HL-60 (cell line): ENCODE results near the gene DAB2IP.

Experiments used
- DNase-seq, 2 experiments: peaks; one replicate each; pipeline ENCODE4 v3.0.0-alpha.2; 2010 to 2020; ENCODE audit warnings: low read depth in 1 of 2, low spot score in 1 of 2
- H3K27ac ChIP-seq: fragments of 250-450 bp; sonication (Bioruptor Pico); replicated peaks from 2 replicates; pipeline ENCODE4 v1.5.1; 2020; ENCODE audit warnings: mild to moderate bottlenecking, moderate library complexity
- H3K27me3 ChIP-seq: fragments of 250-450 bp; sonication (Bioruptor Pico); 2 replicates; pipeline ENCODE4 v1.5.1; 2021; ENCODE audit warnings: mild to moderate bottlenecking, moderate library complexity; ENCODE audit not compliant: insufficient read depth, poor library complexity, severe bottlenecking
- H3K4me3 ChIP-seq: replicated peaks from 2 replicates; pipeline ENCODE4 v1.5.1; 2011; ENCODE audit warnings: mild to moderate bottlenecking, control low read depth, low read length; ENCODE audit not compliant: insufficient read depth
- GABPA ChIP-seq: IDR thresholded peaks from 2 replicates; pipeline ENCODE4 v1.6.1; 2012; ENCODE audit warnings: low read depth
- POLR2AphosphoS5 ChIP-seq: IDR thresholded peaks from 2 replicates; pipeline ENCODE4 v1.6.1; 2012; ENCODE audit warnings: low read depth
- SPI1 ChIP-seq: IDR thresholded peaks from 2 replicates; pipeline ENCODE4 v1.6.1; 2012; ENCODE audit warnings: low read depth, mild to moderate bottlenecking, borderline replicate concordance
- TF ChIP-seq, protein P1 (sequence below): IDR thresholded peaks from 2 replicates; pipeline ENCODE4 v1.6.1; 2012; ENCODE audit warnings: low read depth; ENCODE audit not compliant: insufficient replicate concordance
- TF ChIP-seq, protein P2 (sequence below): IDR thresholded peaks from one replicate; pipeline ENCODE4 v1.5.1; 2011; ENCODE audit warnings: low read length, control low read depth, inconsistent platforms; ENCODE audit not compliant: insufficient read depth

The DAB2IP gene

DNA sequence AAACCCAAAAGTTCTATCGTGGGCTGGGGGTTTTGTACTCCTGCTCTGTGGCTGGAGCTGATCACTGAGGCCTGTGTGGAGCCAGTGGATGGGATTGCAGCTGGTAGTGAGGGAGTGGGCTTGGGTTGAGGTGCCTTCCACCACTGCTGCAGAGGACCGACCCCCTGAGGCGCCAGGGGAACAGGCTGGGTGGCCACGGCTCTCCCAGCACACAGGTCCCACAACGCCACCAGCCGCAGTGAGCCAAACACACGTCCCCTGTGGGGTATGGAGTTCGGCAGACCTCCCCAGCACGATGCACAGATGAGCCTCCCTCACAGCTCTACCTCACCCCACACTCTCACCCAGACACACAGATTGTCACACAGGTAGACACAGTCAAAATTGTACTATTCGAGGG is 109.1 kb downstream of the DAB2IP start:
- TF ChIP-seq GABPA, result no peak
- TF ChIP-seq, protein P1, sequence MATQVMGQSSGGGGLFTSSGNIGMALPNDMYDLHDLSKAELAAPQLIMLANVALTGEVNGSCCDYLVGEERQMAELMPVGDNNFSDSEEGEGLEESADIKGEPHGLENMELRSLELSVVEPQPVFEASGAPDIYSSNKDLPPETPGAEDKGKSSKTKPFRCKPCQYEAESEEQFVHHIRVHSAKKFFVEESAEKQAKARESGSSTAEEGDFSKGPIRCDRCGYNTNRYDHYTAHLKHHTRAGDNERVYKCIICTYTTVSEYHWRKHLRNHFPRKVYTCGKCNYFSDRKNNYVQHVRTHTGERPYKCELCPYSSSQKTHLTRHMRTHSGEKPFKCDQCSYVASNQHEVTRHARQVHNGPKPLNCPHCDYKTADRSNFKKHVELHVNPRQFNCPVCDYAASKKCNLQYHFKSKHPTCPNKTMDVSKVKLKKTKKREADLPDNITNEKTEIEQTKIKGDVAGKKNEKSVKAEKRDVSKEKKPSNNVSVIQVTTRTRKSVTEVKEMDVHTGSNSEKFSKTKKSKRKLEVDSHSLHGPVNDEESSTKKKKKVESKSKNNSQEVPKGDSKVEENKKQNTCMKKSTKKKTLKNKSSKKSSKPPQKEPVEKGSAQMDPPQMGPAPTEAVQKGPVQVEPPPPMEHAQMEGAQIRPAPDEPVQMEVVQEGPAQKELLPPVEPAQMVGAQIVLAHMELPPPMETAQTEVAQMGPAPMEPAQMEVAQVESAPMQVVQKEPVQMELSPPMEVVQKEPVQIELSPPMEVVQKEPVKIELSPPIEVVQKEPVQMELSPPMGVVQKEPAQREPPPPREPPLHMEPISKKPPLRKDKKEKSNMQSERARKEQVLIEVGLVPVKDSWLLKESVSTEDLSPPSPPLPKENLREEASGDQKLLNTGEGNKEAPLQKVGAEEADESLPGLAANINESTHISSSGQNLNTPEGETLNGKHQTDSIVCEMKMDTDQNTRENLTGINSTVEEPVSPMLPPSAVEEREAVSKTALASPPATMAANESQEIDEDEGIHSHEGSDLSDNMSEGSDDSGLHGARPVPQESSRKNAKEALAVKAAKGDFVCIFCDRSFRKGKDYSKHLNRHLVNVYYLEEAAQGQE, result no peak
- TF ChIP-seq POLR2AphosphoS5, result no peak
- TF ChIP-seq, protein P2, sequence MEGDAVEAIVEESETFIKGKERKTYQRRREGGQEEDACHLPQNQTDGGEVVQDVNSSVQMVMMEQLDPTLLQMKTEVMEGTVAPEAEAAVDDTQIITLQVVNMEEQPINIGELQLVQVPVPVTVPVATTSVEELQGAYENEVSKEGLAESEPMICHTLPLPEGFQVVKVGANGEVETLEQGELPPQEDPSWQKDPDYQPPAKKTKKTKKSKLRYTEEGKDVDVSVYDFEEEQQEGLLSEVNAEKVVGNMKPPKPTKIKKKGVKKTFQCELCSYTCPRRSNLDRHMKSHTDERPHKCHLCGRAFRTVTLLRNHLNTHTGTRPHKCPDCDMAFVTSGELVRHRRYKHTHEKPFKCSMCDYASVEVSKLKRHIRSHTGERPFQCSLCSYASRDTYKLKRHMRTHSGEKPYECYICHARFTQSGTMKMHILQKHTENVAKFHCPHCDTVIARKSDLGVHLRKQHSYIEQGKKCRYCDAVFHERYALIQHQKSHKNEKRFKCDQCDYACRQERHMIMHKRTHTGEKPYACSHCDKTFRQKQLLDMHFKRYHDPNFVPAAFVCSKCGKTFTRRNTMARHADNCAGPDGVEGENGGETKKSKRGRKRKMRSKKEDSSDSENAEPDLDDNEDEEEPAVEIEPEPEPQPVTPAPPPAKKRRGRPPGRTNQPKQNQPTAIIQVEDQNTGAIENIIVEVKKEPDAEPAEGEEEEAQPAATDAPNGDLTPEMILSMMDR, result no peak
- TF ChIP-seq SPI1, result no peak
- Histone ChIP-seq H3K27ac (no peak overlapping the region), H3K4me3 (no peak overlapping the region), H3K27me3 (no peaks in the 10 kb centered on the region)
- DNase-seq, result no peak

DNA sequence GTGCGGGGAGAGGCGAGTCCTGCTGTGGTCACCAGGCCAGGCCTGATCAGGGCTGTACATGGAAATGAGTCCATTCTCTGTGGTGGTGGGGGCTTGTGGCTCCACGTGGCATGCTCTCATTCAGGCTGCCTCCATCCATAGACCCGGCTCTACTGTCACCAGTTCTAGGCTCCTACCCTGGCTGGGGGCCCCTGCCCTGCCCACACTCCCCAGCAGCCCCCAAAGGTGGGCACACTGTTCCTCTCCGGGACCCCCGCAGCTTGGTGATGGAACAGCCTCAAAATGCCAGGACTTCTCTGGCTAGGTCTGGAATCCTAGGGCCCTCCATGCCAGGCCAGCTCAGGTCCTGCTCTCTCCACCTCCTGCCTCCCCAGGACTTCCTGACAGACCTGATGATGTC is 111.7 kb downstream of the DAB2IP start:
- no peak for TF ChIP-seq GABPA
- TF ChIP-seq, protein P1, result no peak
- no peak for TF ChIP-seq POLR2AphosphoS5
- no peak for TF ChIP-seq SPI1
- TF ChIP-seq, protein P2, result no peak
- Histone ChIP-seq H3K27me3 (no peaks in the 10 kb centered on the region), H3K27ac (no peak overlapping the region), H3K4me3 (no peak overlapping the region)
- no peak for DNase-seq

DNA sequence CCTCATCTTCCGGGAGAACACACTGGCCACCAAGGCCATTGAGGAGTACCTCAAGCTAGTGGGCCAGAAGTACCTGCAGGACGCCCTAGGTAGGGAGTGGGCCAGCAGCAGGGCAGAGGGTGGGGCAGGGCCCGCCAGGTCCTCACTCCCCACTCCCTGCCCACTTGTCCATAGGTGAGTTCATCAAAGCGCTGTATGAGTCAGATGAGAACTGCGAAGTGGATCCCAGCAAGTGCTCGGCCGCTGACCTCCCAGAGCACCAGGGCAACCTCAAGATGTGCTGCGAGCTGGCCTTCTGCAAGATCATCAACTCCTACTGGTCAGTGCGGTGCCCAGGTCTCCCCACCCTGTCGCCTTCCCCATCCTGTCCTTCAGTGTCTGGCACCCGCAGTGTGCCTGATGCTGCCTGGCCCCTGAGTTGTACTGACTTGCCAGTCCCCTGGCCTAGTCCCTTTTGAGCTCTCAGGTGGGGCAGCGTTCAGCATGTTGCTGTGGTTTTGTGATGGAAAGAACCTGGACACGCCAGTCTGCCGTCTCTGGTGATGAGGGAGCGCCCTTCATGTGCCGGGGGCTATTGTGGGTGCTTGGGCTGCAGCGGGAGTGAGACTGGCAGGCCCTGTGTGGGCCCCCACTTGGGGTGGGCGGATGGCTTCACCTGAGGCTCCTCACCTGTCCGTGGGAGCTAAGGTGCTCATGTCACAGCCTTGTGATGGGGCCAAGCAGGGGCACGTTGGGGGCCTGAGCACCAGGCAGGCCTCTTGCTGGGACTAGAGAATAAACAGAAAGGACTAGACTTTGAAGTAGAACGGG is 112.3 kb downstream of the DAB2IP start:
- Histone ChIP-seq H3K27me3 (no peaks in the 10 kb centered on the region), H3K27ac (no peak overlapping the region), H3K4me3 (no peak overlapping the region)
- no peak for TF ChIP-seq POLR2AphosphoS5
- TF ChIP-seq, protein P2, result no peak
- no peak for TF ChIP-seq SPI1
- no peak for TF ChIP-seq GABPA
- TF ChIP-seq, protein P1, result no peak
- DNase-seq, result no peak
